Measurements from ENCODE around the gene PAPPA. TPM values are rescaled to one million over a fixed set of nuclear protein-coding genes. Genes with fewer than 3 reads are reported as not detected.

PAPPA gene
- total RNA-seq, 1 experiment from 2014 or later = 0.17 TPM

GRCh38 chr9:116133163-116133562 is 20.4 kb upstream of the PAPPA start:
- no CpG with 5 or more reads among the region's 2 CpGs for WGBS (ENCODE audit: extremely low coverage, insufficient read length, low lambda C conversion rate)
- H3K36me3 Mint-ChIP-seq (ENCODE audit: insufficient read depth in 1 of 3, low read depth in 3 of 3) = no peaks in the 10 kb centered on the region
- no peak overlapping the region for H2BK20ac ChIP-seq (ENCODE audit: low read depth, low read length, poor library complexity, severe bottlenecking)

More at GRCh38 chr9:116133163-116133562, 20.4 kb upstream of the PAPPA start:
- H3K27ac Mint-ChIP-seq = no peak overlapping the region
- H3K14ac ChIP-seq (ENCODE audit: insufficient read depth, low read length) = no peak overlapping the region
- no peaks in the 10 kb centered on the region for H3K79me1 ChIP-seq (ENCODE audit: insufficient read depth, low read depth, low read length, poor library complexity, severe bottlenecking)
- no peak overlapping the region for H2BK15ac ChIP-seq (ENCODE audit: low read depth, low read length)
- no peak overlapping the region for H2BK5ac ChIP-seq (ENCODE audit: insufficient read length, low read length)
- H3K27me3 ChIP-seq (ENCODE audit: insufficient read depth, low read length) = no peaks in the 10 kb centered on the region
- no peak overlapping the region for H3K4me2 ChIP-seq (ENCODE audit: insufficient read depth, insufficient read length, low read length)
- no peaks in the 10 kb centered on the region for H4K20me1 ChIP-seq (ENCODE audit: control insufficient read depth, insufficient read depth, insufficient read length)
- no peak overlapping the region for H3K18ac ChIP-seq (ENCODE audit: insufficient read length, low read depth, low read length)
- no peaks in the 10 kb centered on the region for H3K4me1 ChIP-seq (ENCODE audit: insufficient read depth, low read length)
- H3K9ac ChIP-seq (ENCODE audit: extremely low read depth, insufficient read length, low read length) = no peak overlapping the region
- no peak overlapping the region for H2AK5ac ChIP-seq (ENCODE audit: insufficient read length, low read length)
- DNase-seq = no peak
- no peaks in the 10 kb centered on the region for H3K9me3 ChIP-seq (ENCODE audit: control insufficient read depth, low read depth, low read length)
- H3T11ph ChIP-seq (ENCODE audit: low read length) = no peak overlapping the region
- H3K79me2 ChIP-seq (ENCODE audit: insufficient read depth, low read length) = no peaks in the 10 kb centered on the region
- H3K23ac ChIP-seq (ENCODE audit: insufficient read length, low read depth, low read length) = no peak overlapping the region
- H3K23me2 ChIP-seq (ENCODE audit: insufficient read length, low read depth, low read length, poor library complexity, severe bottlenecking) = no peaks in the 10 kb centered on the region
- H4K8ac ChIP-seq (replicated peaks; ENCODE audit: insufficient read length, low read depth, low read length) = no peak overlapping the region
- no peak for TF ChIP-seq CTCF (conservative IDR thresholded peaks at IDR 0.05)
- peaks cover 12% of the 10 kb centered on the region for H3K27me3 Mint-ChIP-seq (ENCODE audit: low read depth)
- H3K4ac ChIP-seq (ENCODE audit: low read depth, low read length) = no peak overlapping the region
- H3K4me1 Mint-ChIP-seq = no peaks in the 10 kb centered on the region
- no peak overlapping the region for H4K91ac ChIP-seq (ENCODE audit: insufficient read length, low read depth, low read length)
- H3K27ac ChIP-seq (ENCODE audit: insufficient read length, low read depth, low read length) = no peak overlapping the region
- H3K4me3 Mint-ChIP-seq = no peak overlapping the region
- H2BK12ac ChIP-seq (ENCODE audit: insufficient read length, low read depth, low read length) = no peak overlapping the region
- H2BK120ac ChIP-seq (ENCODE audit: low read depth, low read length, poor library complexity, severe bottlenecking) = no peak overlapping the region
- peaks cover 4 to 5% of the 10 kb centered on the region in 2 experiments; a peak in 4 of 5 replicates for H3K9me3 Mint-ChIP-seq
- no peak overlapping the region for H3K56ac ChIP-seq (ENCODE audit: insufficient read length, low read depth, low read length)
- H4K5ac ChIP-seq (ENCODE audit: insufficient read length, low read depth, low read length) = no peak overlapping the region
- no peak overlapping the region for H2AFZ ChIP-seq (ENCODE audit: low read length)

All from H9 (cell line).